ENCODE results near the gene GTF3C1.
A peak's percentile ranks its signal among the peaks of the same experiment; 100 is the strongest.

GTF3C1 gene

GRCh38 chr16:27515874-27516353 is 33.8 kb downstream of the GTF3C1 start:
- peak; percentile 10 for DNase-seq

- DNase-seq, result no peak
These were observed 34.9 kb downstream of the GTF3C1 start for GRCh38 chr16:27514806-27515205.

GRCh38 chr16:27511657-27512448 is 37.9 kb downstream of the GTF3C1 start:
- no peak for DNase-seq

- DNase-seq, result no peak
These were observed 41.2 kb downstream of the GTF3C1 start for GRCh38 chr16:27508476-27508875.

- no peak for DNase-seq
These were observed 42.9 kb downstream of the GTF3C1 start for GRCh38 chr16:27506771-27507170.

- DNase-seq, result no peak
These were observed 44.1 kb downstream of the GTF3C1 start for GRCh38 chr16:27505297-27506236.

GRCh38 chr16:27503662-27504061 is 46.1 kb downstream of the GTF3C1 start:
- DNase-seq, result no peak

- no peak for DNase-seq
These were observed 48.9 kb downstream of the GTF3C1 start for GRCh38 chr16:27500801-27501200.

- no peak for DNase-seq
These were observed 50.1 kb downstream of the GTF3C1 start for GRCh38 chr16:27499659-27500055.

GRCh38 chr16:27498916-27499658 is 50.6 kb downstream of the GTF3C1 start:
- DNase-seq, result no peak

- DNase-seq, result no peak
These were observed 51.5 kb downstream of the GTF3C1 start for GRCh38 chr16:27498031-27498825.

- DNase-seq, result no peak
These were observed 54.5 kb downstream of the GTF3C1 start for GRCh38 chr16:27495191-27495590.

GRCh38 chr16:27492588-27492979 is 57.1 kb downstream of the GTF3C1 start:
- DNase-seq, result no peak

- DNase-seq, result peak; percentile 17
These were observed 57.7 kb downstream of the GTF3C1 start for GRCh38 chr16:27491894-27492587.

- no peak for DNase-seq
These were observed 59.8 kb downstream of the GTF3C1 start for GRCh38 chr16:27489906-27490305.

- no peak for DNase-seq
These were observed 60.3 kb downstream of the GTF3C1 start for GRCh38 chr16:27489421-27489820.

GRCh38 chr16:27486760-27487159 is 63.0 kb downstream of the GTF3C1 start:
- DNase-seq, result no peak

- no peak for DNase-seq
These were observed 63.4 kb downstream of the GTF3C1 start for GRCh38 chr16:27486344-27486743.

GRCh38 chr16:27485811-27486210 is 63.9 kb downstream of the GTF3C1 start:
- DNase-seq, result no peak

GRCh38 chr16:27485126-27485525 is 64.6 kb downstream of the GTF3C1 start:
- no peak for DNase-seq

- DNase-seq, result no peak
These were observed 66.1 kb downstream of the GTF3C1 start for GRCh38 chr16:27483624-27484023.

- DNase-seq, result no peak
These were observed 66.7 kb downstream of the GTF3C1 start for GRCh38 chr16:27483088-27483437.

All from CD4-positive, alpha-beta T cell treated with Interleukin-4 for 4 hours (primary cell).